ENCODE results near the gene CRYBG3. TPM values are rescaled to one million over a fixed set of nuclear protein-coding genes. Genes with fewer than 3 reads are reported as not detected.

CRYBG3 gene
- polyA plus RNA-seq, 1 donor from 2014 or later: 1.3 TPM

- no peak for TF ChIP-seq MXI1 (conservative IDR thresholded peaks at IDR 0.05; ENCODE audit: poor library complexity, severe bottlenecking)
- TF ChIP-seq TAF1 (IDR thresholded peaks at IDR 0.05; ENCODE audit: low read depth): no peak
- TF ChIP-seq SMC3 (conservative IDR thresholded peaks at IDR 0.05; ENCODE audit: poor library complexity): no peak
Observed at GRCh38 chr3:97975466-97975865, 153.7 kb downstream of the CRYBG3 start (continued).

GRCh38 chr3:97979610-97980009 lies 157.8 kb downstream of the CRYBG3 start:
- Histone ChIP-seq H3K27ac (ENCODE audit: low read length) (no peak overlapping the region), H3K79me2 (replicated peaks; ENCODE audit: insufficient read depth, low read length) (no peaks in the 10 kb centered on the region), H3K4me2 (ENCODE audit: low read length) (no peak overlapping the region), H3K9me2 (ENCODE audit: insufficient read depth, low read length) (no peaks in the 10 kb centered on the region), H3F3A (ENCODE audit: insufficient read depth, low read length, poor library complexity, severe bottlenecking) (no peaks in the 10 kb centered on the region), H3K9me3 (ENCODE audit: low read length) (no peaks in the 10 kb centered on the region), H4K20me1 (ENCODE audit: insufficient read depth) (no peaks in the 10 kb centered on the region), H3K36me3 (ENCODE audit: insufficient read depth, low read length) (no peaks in the 10 kb centered on the region), H3K9ac (ENCODE audit: low read length) (no peak overlapping the region), H3K4me3 (ENCODE audit: low read length) (no peak overlapping the region), H2AFZ (ENCODE audit: low read depth, low read length) (no peak overlapping the region), H3K27me3 (ENCODE audit: insufficient read depth, low read depth, low read length) (no peaks in the 10 kb centered on the region)
- TF ChIP-seq RAD21 (conservative IDR thresholded peaks at IDR 0.05): no peak

GRCh38 chr3:97981886-97982285 lies 160.1 kb downstream of the CRYBG3 start:
- H3F3A ChIP-seq (ENCODE audit: insufficient read depth, low read length, poor library complexity, severe bottlenecking): no peaks in the 10 kb centered on the region
- TF ChIP-seq TAF1 (IDR thresholded peaks at IDR 0.05; ENCODE audit: low read depth): no peak
- no peak overlapping the region for H2AFZ ChIP-seq (ENCODE audit: low read depth, low read length)
- H3K27me3 ChIP-seq (ENCODE audit: insufficient read depth, low read depth, low read length): no peaks in the 10 kb centered on the region
- no peaks in the 10 kb centered on the region for H3K9me3 ChIP-seq (ENCODE audit: low read length)
- H3K36me3 ChIP-seq (ENCODE audit: insufficient read depth, low read length): no peaks in the 10 kb centered on the region
- no peak overlapping the region for H3K9ac ChIP-seq (ENCODE audit: low read length)
- no peaks in the 10 kb centered on the region for H3K79me2 ChIP-seq (replicated peaks; ENCODE audit: insufficient read depth, low read length)
- no peaks in the 10 kb centered on the region for H3K9me2 ChIP-seq (ENCODE audit: insufficient read depth, low read length)
- no peak overlapping the region for H3K27ac ChIP-seq (ENCODE audit: low read length)
- no peaks in the 10 kb centered on the region for H4K20me1 ChIP-seq (ENCODE audit: insufficient read depth)
- no peak overlapping the region for H3K4me2 ChIP-seq (ENCODE audit: low read length)
- no peak overlapping the region for H3K4me3 ChIP-seq (ENCODE audit: low read length)

GRCh38 chr3:97983933-97984491 lies 162.2 kb downstream of the CRYBG3 start:
- H3K9me2 ChIP-seq (ENCODE audit: insufficient read depth, low read length): no peaks in the 10 kb centered on the region
- TF ChIP-seq RAD21 (conservative IDR thresholded peaks at IDR 0.05) (no peak), EP300 (conservative IDR thresholded peaks at IDR 0.05; ENCODE audit: poor library complexity, severe bottlenecking) (no peak), MXI1 (conservative IDR thresholded peaks at IDR 0.05; ENCODE audit: poor library complexity, severe bottlenecking) (no peak), CTCF (IDR thresholded peaks at IDR 0.05; ENCODE audit: poor library complexity, severe bottlenecking) (no peak), EZH2 (IDR thresholded peaks at IDR 0.05; ENCODE audit: borderline replicate concordance, insufficient read depth, low read length, poor library complexity, severe bottlenecking) (no peak), SMC3 (conservative IDR thresholded peaks at IDR 0.05; ENCODE audit: poor library complexity) (no peak), TAF1 (IDR thresholded peaks at IDR 0.05; ENCODE audit: low read depth) (no peak), POLR2AphosphoS5 (IDR thresholded peaks at IDR 0.05) (no peak), REST (IDR thresholded peaks at IDR 0.05; ENCODE audit: borderline replicate concordance) (no peak)
- no peaks in the 10 kb centered on the region for H3K36me3 ChIP-seq (ENCODE audit: insufficient read depth, low read length)
- no peaks in the 10 kb centered on the region for H3K9me3 ChIP-seq (ENCODE audit: low read length)
- no peak overlapping the region for H3K4me2 ChIP-seq (ENCODE audit: low read length)
- H3K27ac ChIP-seq (ENCODE audit: low read length): no peak overlapping the region
- no peaks in the 10 kb centered on the region for H3K79me2 ChIP-seq (replicated peaks; ENCODE audit: insufficient read depth, low read length)
- H3K27me3 ChIP-seq (ENCODE audit: insufficient read depth, low read depth, low read length): no peaks in the 10 kb centered on the region
- H3K4me3 ChIP-seq (ENCODE audit: low read length): no peak overlapping the region
- H2AFZ ChIP-seq (ENCODE audit: low read depth, low read length): no peak overlapping the region
- no peak overlapping the region for H3K9ac ChIP-seq (ENCODE audit: low read length)
- H4K20me1 ChIP-seq (ENCODE audit: insufficient read depth): no peaks in the 10 kb centered on the region
- H3F3A ChIP-seq (ENCODE audit: insufficient read depth, low read length, poor library complexity, severe bottlenecking): no peaks in the 10 kb centered on the region
